HG03439 (cell line): Measurements from ENCODE around the gene ZAR1.
"Not testable (repeated sequence)": the region's sequence is repeated elsewhere in the genome, so short reads cannot be mapped to it uniquely, and the experiment has no call there.

Source experiments
- ATAC-seq: cut with Tn5 transposase; IDR thresholded peaks from one replicate; pipeline ENCODE4 v1.9.1; 2021; ENCODE audit warnings: mild to moderate bottlenecking, moderate library complexity; ENCODE audit not compliant: unreplicated experiment

Gene ZAR1, protein sequence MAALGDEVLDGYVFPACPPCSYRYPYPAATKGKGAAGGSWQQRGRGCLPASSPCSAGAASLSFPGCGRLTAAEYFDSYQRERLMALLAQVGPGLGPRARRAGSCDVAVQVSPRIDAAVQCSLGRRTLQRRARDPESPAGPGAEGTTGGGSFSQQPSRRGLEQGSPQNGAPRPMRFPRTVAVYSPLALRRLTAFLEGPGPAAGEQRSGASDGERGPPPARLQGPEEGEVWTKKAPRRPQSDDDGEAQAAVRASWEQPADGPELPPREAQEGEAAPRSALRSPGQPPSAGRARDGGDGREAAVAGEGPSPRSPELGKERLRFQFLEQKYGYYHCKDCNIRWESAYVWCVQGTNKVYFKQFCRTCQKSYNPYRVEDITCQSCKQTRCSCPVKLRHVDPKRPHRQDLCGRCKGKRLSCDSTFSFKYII

DNA sequence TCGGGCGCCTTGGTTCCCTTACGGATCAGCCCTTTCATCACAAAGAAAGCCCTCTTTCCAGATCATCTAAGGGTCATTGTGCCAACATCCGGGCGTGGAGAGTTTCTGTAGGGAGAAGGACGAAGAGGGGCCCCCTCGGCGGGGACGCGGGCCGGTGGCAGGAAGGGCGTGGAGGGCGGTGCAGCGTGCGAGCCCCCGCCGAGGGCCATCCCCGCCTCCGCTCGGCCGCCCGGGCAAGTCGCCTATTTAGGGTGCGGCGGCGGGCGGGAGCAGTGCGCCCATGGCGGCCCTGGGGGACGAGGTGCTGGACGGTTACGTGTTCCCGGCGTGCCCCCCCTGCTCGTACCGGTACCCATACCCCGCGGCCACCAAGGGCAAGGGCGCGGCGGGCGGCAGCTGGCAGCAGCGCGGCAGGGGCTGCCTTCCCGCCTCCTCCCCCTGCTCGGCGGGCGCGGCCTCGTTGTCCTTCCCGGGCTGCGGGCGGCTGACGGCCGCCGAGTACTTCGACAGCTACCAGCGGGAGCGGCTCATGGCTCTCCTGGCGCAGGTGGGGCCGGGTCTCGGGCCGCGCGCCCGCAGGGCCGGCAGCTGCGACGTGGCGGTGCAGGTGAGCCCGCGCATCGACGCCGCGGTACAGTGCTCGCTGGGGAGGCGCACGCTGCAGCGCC is at the start of gene ZAR1:
Gene ZAR1 (plus strand): TSS at position 241 of the 668 bp plus-strand sequence. CDS start 40 bp downstream, at position 281.
- no peak for ATAC-seq

DNA sequence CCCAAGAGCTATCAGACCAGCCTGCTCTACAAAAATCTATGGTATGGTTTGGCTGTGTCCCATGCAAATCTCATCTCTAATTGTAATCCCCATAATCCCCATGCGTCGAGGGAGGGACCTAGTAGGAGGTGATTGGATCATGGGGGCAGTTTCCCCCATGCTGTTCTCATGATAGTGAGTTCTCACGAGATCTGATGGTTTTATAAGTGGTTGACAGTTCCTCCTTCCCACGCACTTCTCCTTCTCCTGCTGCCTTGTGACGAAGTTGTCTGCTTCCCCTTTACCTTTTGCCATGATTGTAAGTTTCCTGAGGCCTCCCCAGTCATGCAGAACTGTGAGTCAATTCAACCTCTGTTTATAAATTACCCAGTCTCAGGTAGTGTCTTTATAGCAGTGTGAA is 49.1 kb upstream of the ZAR1 start:
- not testable (repeated sequence) for ATAC-seq

DNA sequence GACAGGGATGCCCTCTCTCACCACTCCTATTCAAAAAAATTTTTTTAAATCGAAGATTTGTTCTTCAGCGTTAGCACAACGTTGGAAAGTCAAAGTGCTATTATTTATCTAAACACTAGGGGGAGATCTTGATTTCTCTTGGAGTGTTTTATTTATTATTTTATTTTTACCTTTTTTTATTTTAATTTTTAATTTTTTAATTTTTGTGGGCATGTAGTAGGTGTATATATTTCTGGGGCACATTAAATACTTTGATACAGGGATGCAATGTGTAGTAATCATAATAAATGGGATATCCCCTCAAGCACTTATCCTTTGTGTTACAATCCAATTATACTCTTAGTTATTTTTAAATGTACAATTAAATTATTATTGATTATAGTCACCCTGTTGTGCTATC is 44.3 kb upstream of the ZAR1 start:
- ATAC-seq = no peak

DNA sequence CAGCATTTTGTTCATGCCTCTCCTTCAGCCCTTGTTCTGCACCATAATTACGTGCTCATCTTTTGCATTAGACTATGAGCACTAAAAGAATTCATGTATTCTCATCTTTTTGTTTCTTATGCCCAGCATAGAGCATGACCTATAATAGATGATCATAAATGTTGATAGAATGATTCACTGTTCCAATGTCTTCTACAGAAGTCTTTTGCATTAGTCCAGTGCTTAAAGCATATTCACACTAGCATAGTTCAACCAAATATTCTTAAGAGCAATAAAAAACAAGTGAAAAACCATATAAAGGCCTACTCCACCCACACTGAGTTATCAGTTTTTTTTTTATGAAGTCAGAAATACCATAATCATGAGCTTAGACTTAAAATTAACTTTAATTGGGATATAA is 43.4 kb upstream of the ZAR1 start:
- ATAC-seq = no peak

DNA sequence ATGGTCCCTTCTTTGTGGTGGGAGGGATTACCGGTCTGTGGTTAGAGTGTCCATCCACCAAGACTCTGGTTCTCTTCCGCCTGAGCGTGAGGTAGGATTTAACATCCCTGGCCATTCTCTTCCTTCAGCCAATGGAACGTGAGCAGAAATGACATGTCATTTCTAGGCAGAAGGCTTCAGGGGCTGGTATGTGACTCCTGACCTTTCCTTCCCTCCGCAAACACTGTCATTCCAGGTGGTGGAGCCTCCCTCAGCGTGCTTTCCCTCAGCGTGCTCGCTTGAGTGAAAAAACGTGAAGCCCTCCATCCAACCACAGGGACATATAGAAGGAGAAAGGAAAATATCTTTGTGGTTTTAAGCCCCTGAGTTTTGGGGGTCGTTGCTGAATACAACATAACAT is 40.9 kb upstream of the ZAR1 start:
- no peak for ATAC-seq

DNA sequence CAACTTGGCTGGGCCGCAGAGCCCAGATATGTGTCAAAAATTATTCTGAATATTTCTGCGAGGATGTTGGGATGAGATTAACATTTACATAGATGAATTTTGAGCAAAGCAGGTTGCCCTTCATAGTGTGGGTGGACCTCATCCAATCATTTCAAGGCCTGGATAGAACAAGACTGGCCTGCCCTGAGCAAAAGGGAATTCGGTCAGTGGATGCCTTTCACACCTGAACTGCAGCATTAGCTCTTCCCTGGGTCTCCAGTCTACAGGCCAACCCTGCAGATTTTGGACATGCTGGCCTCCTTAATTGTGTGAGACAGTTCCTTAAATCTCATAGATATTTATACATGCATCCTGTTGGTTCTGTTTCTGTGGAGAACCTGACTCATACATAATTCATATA is 39.3 kb upstream of the ZAR1 start:
- ATAC-seq = no peak

DNA sequence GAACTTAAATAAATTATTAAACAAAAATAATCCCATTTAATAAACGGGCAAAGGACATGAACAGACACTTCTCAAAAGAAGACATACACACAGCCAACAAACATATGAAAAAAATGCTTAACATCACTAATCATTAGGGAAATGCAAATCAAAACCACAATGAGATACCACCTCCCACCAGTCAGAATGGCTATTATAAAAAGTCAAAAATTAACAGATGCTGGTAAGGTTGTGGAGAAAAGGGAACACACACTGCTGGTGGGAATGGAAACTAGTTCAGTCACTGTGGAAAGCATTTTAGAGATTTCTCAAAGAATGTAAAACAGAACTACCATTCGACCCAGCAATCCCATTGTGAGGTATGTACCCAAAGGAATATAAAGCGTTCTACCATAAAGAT is 38.4 kb upstream of the ZAR1 start:
- ATAC-seq = not testable (repeated sequence)

DNA sequence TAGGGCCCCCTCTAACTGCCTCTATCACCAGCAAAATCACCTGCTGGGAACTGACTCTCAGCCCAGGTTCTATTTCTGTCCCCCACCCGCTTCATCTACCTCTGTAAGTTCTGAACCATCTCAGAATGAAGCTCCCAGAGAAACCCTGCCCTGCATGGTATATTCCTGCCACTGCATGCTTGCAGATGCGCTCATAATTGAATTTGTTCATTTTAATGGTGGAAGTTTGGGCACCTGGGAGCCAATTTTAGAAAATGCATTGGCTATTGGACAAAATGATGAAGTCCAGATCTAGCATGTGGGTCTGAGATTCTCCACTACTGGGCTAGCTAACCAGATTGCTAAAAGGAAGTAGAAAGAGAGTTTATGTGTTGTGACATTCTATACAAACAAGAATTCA is 35.5 kb upstream of the ZAR1 start:
- no peak for ATAC-seq

DNA sequence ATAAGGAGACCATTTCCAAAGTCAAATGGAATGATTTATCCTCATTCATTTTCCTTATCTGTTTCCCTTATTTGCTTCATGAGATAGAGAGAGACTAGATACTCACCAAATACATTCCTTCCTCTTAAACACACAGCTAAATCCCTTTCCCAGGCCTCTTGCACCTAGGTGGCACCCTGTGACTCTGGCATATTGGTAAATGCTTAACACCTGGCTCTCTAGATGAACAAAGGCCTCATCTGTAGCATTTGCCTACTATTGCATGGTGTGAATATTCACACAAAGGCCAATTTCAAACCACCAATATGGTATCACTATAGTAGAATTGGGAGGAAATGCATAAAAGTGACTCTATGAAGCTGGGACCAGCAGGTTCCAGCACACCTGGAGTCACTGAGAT is 29.1 kb upstream of the ZAR1 start:
- ATAC-seq = no peak

DNA sequence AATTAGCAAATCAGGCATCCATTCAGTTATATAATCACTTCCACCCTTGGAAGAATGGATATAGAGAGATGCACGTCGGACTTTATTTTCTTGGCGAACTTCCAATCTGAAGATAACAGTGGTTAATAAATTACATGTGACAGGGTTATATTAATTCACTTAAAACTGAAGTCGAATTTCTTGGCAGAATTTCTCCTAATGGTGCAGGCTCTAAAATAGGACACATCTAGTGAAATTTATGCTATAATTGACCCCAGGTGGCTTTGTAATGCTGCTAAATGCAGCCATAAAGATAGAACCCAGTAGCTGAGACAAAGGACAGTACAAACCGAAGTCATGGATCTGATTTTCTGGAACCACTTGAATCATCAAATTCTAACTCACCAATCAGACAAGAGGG is 27.7 kb upstream of the ZAR1 start:
- ATAC-seq = no peak

DNA sequence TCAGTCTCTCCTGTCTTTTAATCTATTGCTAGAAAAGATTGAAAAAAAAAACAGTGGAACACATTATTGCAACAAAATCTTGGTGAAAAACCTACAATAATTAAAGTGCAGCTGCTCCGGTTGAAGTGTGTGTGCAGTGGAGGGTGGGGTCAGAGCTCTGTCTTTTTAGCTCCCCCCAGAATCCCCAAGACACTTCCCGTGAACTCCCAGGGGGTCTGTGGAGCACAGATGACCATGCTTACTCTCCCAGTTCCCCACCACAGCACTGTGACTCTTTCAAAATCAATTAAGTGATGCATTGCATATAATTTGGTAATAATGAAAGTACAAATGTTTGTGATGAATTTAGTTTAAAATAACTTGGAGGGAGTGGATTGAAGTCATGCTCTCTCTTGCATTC is 22.6 kb upstream of the ZAR1 start:
- ATAC-seq = no peak

DNA sequence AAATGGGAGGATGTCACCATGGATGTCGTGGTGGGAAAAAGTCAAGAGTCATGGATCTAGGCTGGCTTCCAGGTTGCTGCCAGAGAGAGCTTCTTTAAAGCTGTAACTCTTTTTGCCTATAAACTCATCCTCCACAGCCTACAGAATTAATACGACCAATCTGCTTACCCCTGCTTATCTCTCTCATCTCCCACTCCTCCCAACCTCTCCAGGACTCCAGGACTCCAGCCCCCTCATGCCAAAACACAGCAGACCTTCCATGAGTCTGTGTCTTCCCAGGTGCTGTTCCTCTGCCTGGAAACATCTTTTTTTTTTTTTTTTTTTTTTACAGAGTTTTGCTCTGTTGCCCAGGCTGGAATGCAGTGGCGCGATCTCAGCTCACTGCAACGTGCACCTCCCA is 22.2 kb upstream of the ZAR1 start:
- ATAC-seq = no peak

DNA sequence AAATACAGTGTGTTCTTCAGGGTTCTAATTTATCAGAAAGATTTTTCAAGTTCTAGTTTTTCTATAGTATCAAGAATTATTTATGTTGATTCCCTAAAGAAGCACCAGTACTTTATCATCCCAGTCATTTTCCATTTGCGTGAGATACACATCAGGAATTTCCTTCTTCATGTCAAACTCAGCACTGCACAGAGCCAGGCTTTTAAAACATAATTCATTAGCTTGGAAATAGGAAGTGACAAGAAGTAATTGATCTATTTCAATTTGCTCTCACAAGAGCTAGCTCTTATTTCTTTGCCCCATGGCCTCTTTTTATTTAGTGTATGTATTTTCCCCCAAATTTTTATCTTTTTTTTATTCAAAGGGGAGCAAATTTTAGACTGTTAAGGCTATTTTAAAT is 19.9 kb upstream of the ZAR1 start:
- ATAC-seq = no peak

DNA sequence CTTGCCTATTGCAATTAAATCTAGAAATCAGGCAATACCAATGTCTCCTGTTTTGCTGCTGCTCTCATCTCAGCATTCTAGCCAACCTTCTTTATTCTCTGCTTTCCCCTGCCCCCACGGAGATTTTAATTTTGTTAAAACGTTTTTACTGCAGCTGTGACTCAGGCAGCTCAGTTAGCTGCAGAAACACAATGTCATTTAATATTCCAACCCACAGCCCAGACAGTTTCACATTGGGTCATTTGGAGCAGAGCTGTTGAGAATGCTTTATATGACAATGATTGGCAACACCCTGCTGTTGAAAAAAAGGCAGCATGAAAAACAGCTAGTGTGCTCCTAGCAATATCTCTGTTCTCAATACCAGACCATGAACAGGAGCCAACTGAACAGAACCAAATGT is 19.5 kb upstream of the ZAR1 start:
- ATAC-seq = no peak

DNA sequence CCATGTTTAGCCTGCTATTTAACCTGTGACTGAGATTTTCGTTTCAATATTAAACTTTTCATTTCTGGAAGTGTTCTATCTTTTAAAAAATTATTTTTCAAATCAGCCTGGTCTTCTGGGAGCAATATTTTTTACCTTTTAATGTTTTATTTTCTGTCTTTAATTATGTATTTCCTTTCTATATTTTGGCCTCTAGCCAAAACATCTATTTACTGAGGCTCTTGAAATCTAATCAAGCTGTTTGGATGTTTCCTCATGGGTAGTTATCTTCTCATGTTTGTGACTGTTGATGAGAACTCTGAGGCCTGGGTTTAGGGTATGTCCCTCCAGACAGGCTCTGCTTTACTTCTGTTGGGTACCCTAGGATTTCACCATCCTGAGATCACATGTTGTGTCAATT is 17.3 kb upstream of the ZAR1 start:
- no peak for ATAC-seq

DNA sequence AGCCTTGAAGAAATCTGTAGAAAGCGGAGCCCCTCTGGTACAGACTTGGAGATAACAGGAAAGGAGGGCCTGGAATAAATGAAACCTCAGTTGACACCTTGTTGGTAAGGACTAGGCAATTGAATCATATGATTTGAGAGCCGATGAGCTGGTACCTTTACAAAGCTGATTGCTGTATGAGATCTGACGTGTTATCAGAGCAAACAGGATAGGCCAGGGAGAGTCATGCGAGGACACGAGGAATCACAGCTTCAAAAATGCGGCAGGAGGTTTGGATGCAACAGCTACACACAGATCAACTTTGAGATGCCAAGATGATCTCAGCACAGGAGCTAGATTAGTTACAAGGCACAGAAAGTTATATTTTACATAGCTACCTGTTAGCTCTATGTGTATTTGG is 14.3 kb upstream of the ZAR1 start:
- no peak for ATAC-seq

DNA sequence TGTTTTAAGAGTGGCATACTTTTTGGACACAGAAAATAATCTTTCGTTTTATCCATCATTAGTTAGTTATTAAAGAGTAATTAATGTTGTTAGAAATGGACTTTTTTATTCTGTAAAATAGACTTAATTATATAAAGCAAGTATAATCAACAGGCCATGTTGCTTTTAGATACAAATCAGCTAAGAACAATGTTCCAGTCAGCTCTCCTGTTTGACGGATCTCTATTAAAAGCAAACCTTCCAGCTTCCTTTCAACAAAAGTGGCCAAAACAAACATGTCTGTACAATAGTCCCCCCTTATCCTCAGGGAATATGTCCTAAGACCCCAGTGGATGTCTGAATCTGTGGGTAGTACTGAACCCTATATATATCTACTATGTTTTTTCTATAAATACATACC is 11.8 kb upstream of the ZAR1 start:
- ATAC-seq = no peak

DNA sequence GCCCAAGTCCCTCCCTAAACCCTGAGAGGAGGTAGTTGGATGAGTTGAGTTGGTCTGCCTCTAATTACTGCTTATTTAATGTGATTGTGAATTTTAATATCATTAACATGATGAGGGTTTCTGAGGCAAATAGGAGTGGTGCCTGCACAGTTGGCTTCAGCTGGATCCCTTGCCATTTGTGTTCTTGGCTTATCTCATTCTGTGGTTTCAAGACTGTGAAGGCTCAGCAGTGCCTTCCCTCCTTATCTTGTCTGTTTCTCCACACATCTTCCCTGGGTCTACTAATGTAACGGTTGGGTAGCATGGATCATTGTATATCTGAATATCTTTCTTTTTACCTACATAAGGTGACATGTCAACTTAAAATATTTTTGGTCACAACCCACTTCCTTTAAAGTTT is 8.5 kb upstream of the ZAR1 start:
- no peak for ATAC-seq

DNA sequence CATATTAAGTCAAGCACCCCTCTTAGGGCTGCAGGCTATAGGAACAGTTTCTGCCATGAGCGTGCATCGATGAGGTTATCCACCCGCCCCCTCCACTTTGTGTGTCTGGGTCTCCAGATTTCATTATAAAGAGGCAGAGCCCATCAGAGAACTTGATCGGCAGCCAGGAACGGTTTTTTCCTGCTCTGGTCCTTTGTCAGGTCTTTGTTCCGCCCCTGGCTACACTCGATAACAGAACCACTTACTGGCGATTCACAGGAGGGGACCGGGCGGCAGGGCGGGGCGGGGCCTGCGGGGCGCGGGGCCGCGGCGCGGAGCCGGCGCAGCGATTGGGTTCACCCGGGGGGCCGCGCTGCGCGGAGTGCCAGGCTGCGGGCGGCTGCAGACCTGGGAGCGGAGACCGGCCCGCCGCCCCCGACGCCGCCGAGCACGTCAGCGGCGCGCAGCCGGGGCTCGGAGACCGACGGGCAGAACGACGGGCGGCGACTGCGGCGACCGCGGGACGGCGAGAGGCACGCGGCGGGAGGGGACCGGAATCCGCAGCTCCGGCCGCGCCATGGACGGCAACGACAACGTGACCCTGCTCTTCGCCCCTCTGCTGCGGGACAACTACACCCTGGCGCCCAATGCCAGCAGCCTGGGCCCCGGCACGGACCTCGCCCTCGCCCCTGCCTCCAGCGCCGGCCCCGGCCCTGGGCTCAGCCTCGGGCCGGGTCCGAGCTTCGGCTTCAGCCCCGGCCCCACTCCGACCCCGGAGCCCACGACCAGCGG is 6.9 kb upstream of the ZAR1 start, which contains the start of gene SLC10A4:
Gene SLC10A4 (plus strand): TSS at position 338 of the 771 bp plus-strand sequence. CDS start 219 bp downstream, at position 557.
- no peak for ATAC-seq

DNA sequence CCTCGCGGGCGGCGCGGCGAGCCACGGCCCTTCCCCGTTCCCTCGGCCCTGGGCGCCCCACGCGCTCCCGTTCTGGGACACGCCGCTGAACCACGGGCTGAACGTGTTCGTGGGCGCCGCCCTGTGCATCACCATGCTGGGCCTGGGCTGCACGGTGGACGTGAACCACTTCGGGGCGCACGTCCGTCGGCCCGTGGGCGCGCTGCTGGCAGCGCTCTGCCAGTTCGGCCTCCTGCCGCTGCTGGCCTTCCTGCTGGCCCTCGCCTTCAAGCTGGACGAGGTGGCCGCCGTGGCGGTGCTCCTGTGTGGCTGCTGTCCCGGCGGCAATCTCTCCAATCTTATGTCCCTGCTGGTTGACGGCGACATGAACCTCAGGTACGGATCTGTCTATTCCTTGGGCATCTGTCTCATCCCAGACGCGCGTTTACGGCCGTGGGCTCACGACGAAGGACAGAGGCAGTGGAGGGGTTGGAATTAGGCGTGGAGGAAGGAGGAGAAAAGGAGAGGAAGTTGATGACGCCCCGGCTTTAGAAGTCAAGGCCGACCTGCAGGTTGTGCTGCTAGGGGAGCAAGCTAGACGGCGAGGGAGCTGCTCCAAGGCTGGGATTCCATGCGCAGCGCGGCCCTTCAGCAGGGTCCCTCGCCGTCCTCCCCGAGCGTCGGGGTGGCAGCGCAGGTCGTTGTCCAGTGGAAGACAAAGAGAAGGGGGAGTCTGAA is 6.1 kb upstream of the ZAR1 start:
- no peak for ATAC-seq
